HepG2 (cell line): ENCODE data around the gene DNASE2. TPM values are rescaled to one million over a fixed set of nuclear protein-coding genes. Genes with fewer than 3 reads are reported as not detected.

Source experiments
- BORCS8-MEF2B ChIP-seq: sonication (generic); formaldehyde crosslinking; IDR thresholded peaks from 2 replicates; pipeline ENCODE4 v1.8.0; 2022; ENCODE audit warnings: mild to moderate bottlenecking, missing genetic modification reagents
- DMAP1 ChIP-seq: IDR thresholded peaks from 2 replicates; pipeline ENCODE4 v1.6.1; 2016
- HCFC1 ChIP-seq: fragments of 150-350 bp; IDR thresholded peaks from 2 replicates; pipeline ENCODE4 v1.6.1; 2014; ENCODE audit warnings: low read depth, low read length
- HNRNPL ChIP-seq: fragments of 200-400 bp; formaldehyde crosslinking; IDR thresholded peaks from 2 replicates; pipeline ENCODE4 v1.6.1; 2017; ENCODE audit warnings: mild to moderate bottlenecking, low read depth, low read length
- HOXA3 ChIP-seq: sonication (generic); formaldehyde crosslinking; IDR thresholded peaks from 2 replicates; pipeline ENCODE4 v1.5.0; 2020; ENCODE audit warnings: missing genetic modification reagents
- KAT8 ChIP-seq: IDR thresholded peaks from 2 replicates; pipeline ENCODE4 v1.6.1; 2016; ENCODE audit warnings: missing genetic modification reagents, missing compliant biosample characterization
- NR2F6 ChIP-seq, 2 experiments: IDR thresholded peaks; 2 replicates each; pipeline ENCODE4 v1.6.1; 2016; ENCODE audit warnings: antibody characterized with exemption in 1 of 2, mild to moderate bottlenecking in 1 of 2
- POGK ChIP-seq: sonication (generic); formaldehyde crosslinking; conservative IDR thresholded peaks from 2 replicates; pipeline ENCODE4 v1.8.0; 2022; ENCODE audit warnings: mild to moderate bottlenecking, moderate library complexity, missing genetic modification reagents
- RBFOX2 ChIP-seq: fragments of 200-400 bp; formaldehyde crosslinking; IDR thresholded peaks from 2 replicates; pipeline ENCODE4 v1.6.1; 2017; ENCODE audit warnings: low read depth, mild to moderate bottlenecking, low read length
- SP4 ChIP-seq: sonication (generic); formaldehyde crosslinking; IDR thresholded peaks from 2 replicates; pipeline ENCODE4 v1.8.1; 2023; ENCODE audit warnings: mild to moderate bottlenecking, missing genetic modification reagents
- TAF1 ChIP-seq: sonication (generic); formaldehyde crosslinking; IDR thresholded peaks from 2 replicates; pipeline ENCODE4 v1.4.0; 2020; ENCODE audit warnings: missing genetic modification reagents
- THAP7 ChIP-seq: sonication (generic); formaldehyde crosslinking; IDR thresholded peaks from 2 replicates; pipeline ENCODE4 v1.8.1; 2023; ENCODE audit warnings: mild to moderate bottlenecking, missing genetic modification reagents
- ZMAT3 ChIP-seq: sonication (generic); formaldehyde crosslinking; conservative IDR thresholded peaks from 2 replicates; pipeline ENCODE4 v1.7.0; 2021; ENCODE audit warnings: missing genetic modification reagents
- ZNF24 ChIP-seq: fragments of 450-650 bp; IDR thresholded peaks from 2 replicates; pipeline ENCODE4 v1.6.1; 2017; ENCODE audit warnings: antibody characterized with exemption, mild to moderate bottlenecking
- ZNF598 ChIP-seq: sonication (generic); formaldehyde crosslinking; IDR thresholded peaks from 2 replicates; pipeline ENCODE4 v1.5.1; 2020; ENCODE audit warnings: mild to moderate bottlenecking, missing genetic modification reagents, borderline replicate concordance
- ZNF777 ChIP-seq: sonication (generic); formaldehyde crosslinking; IDR thresholded peaks from 2 replicates; pipeline ENCODE4 v1.4.0; 2020; ENCODE audit warnings: missing genetic modification reagents
- ZNF879 ChIP-seq: sonication (generic); formaldehyde crosslinking; IDR thresholded peaks from 2 replicates; pipeline ENCODE4 v1.8.1; 2023; ENCODE audit warnings: missing genetic modification reagents
- ZSCAN12 ChIP-seq: sonication (generic); formaldehyde crosslinking; IDR thresholded peaks from 2 replicates; pipeline ENCODE4 v1.9.0; 2021; ENCODE audit warnings: mild to moderate bottlenecking, missing genetic modification reagents
- polyA plus RNA-seq, 8 experiments: library from polyadenylated mRNA; depleted of rRNA in 3 of 8; stranded (reverse) in 7 of 8; unstranded in 1 of 8; fragments of >200 nt; fragmentation: Illumina TruSeq in 4 of 8; extraction: Trizol in 4 of 8; gene quantifications; 2 replicates each; pipeline versions ENCODE4 v1.2.1 to v1.2.3, GENCODE V29; 2011 to 2016; ENCODE audit warnings: low read depth in 4 of 8, missing spikeins in 1 of 8, mixed read lengths in 1 of 8; ENCODE audit not compliant: insufficient read depth in 1 of 8
- total RNA-seq, 5 experiments: library from RNA; depleted of rRNA; stranded (reverse); fragments of >200 nt; fragmentation: Illumina TruSeq; extraction: Trizol; gene quantifications; 2 replicates each; pipeline ENCODE4 v1.2.3, GENCODE V29; 2016; ENCODE audit warnings: low read depth in 1 of 5
- TF ChIP-seq, protein P1 (sequence below): sonication (generic); formaldehyde crosslinking; IDR thresholded peaks from 2 replicates; pipeline ENCODE4 v1.4.0; 2020; ENCODE audit warnings: missing genetic modification reagents
- TF ChIP-seq, protein P2 (sequence below): sonication (generic); formaldehyde crosslinking; IDR thresholded peaks from 2 replicates; pipeline ENCODE4 v1.4.0; 2020; ENCODE audit warnings: missing genetic modification reagents; ENCODE audit errors: not compliant biosample characterization
- TF ChIP-seq, protein P3 (sequence below): IDR thresholded peaks from 2 replicates; pipeline ENCODE4 v1.6.1; 2018; ENCODE audit warnings: missing genetic modification reagents

Gene DNASE2
- total and polyA plus RNA-seq, 2 of the 13 experiments (the other 11 are each of a cell fraction or from before 2014, with no cell fraction given) = 7.5 to 16.2 TPM

GRCh38 chr19:12884926-12885748, 3.9 kb upstream of the DNASE2 start (continued):
- TF ChIP-seq ZNF879 (no peak), ZMAT3 (CRISPR knock-in tag) (0 out of 2 replicates have a peak, but pooled peaks have one; percentile 48), HNRNPL (peak; percentile 79; the same call in 1 of the 2 replicates), BORCS8-MEF2B (CRISPR knock-in tag) (0 out of 2 replicates have a peak, but pooled peaks have one; percentile 15), KAT8 (peak; percentile 42; the same call in 1 of the 2 replicates), POGK (CRISPR knock-in tag) (0 out of 2 replicates have a peak, but pooled peaks have one; percentile 47), TAF1 (no peak), DMAP1 (CRISPR knock-in tag) (0 out of 2 replicates have a peak, but pooled peaks have one; percentile 34), ZNF777 (CRISPR knock-in tag) (peak; percentile 83), ZNF24 (no peak), NR2F6 (IDR thresholded peaks at IDR 0.05) (no peak), NR2F6 (CRISPR knock-in tag; IDR thresholded peaks at IDR 0.05) (no peak), HCFC1 (no peak), HOXA3 (no peak), THAP7 (CRISPR knock-in tag) (0 out of 2 replicates have a peak, but pooled peaks have one; percentile 23), ZSCAN12 (no peak), SP4 (peak; percentile 34; the same call in 1 of the 2 replicates), ZNF598 (CRISPR knock-in tag) (peak; percentile 6; the same call in 1 of the 2 replicates), RBFOX2 (peak; percentile 62)
- TF ChIP-seq, protein P1, sequence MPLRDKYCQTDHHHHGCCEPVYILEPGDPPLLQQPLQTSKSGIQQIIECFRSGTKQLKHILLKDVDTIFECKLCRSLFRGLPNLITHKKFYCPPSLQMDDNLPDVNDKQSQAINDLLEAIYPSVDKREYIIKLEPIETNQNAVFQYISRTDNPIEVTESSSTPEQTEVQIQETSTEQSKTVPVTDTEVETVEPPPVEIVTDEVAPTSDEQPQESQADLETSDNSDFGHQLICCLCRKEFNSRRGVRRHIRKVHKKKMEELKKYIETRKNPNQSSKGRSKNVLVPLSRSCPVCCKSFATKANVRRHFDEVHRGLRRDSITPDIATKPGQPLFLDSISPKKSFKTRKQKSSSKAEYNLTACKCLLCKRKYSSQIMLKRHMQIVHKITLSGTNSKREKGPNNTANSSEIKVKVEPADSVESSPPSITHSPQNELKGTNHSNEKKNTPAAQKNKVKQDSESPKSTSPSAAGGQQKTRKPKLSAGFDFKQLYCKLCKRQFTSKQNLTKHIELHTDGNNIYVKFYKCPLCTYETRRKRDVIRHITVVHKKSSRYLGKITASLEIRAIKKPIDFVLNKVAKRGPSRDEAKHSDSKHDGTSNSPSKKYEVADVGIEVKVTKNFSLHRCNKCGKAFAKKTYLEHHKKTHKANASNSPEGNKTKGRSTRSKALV (CRISPR knock-in tag) = peak; percentile 96
- TF ChIP-seq, protein P2, sequence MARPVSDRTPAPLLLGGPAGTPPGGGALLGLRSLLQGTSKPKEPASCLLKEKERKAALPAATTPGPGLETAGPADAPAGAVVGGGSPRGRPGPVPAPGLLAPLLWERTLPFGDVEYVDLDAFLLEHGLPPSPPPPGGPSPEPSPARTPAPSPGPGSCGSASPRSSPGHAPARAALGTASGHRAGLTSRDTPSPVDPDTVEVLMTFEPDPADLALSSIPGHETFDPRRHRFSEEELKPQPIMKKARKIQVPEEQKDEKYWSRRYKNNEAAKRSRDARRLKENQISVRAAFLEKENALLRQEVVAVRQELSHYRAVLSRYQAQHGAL (CRISPR knock-in tag) = no peak
- TF ChIP-seq, protein P3, sequence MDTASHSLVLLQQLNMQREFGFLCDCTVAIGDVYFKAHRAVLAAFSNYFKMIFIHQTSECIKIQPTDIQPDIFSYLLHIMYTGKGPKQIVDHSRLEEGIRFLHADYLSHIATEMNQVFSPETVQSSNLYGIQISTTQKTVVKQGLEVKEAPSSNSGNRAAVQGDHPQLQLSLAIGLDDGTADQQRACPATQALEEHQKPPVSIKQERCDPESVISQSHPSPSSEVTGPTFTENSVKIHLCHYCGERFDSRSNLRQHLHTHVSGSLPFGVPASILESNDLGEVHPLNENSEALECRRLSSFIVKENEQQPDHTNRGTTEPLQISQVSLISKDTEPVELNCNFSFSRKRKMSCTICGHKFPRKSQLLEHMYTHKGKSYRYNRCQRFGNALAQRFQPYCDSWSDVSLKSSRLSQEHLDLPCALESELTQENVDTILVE (CRISPR knock-in tag) = peak; percentile 57; the same call in 1 of the 2 replicates
